HEK293T (cell line): ENCODE results near the gene LNX1.

ENCODE experiments used
- FOXA1 ChIP-seq: fragments of 450-650 bp; IDR thresholded peaks from 2 replicates; pipeline ENCODE4 v1.6.1; 2016; ENCODE audit warnings: mild to moderate bottlenecking
- FOXM1 ChIP-seq: fragments of 450-650 bp; IDR thresholded peaks from 2 replicates; pipeline ENCODE4 v1.6.1; 2017; ENCODE audit warnings: mild to moderate bottlenecking, borderline replicate concordance
- L3MBTL2 ChIP-seq: fragments of 450-650 bp; conservative IDR thresholded peaks from 2 replicates; pipeline ENCODE4 v1.6.1; 2016; ENCODE audit warnings: mild to moderate bottlenecking

GRCh38 chr4:53635697-53636483, 44.6 kb upstream of the LNX1 start:
- TF ChIP-seq L3MBTL2 (no peak), FOXM1 (no peak), FOXA1 (no peak)
